ENCODE measurements around the gene KSR2. TPM values are rescaled to one million over a fixed set of nuclear protein-coding genes. Genes with fewer than 3 reads are reported as not detected.

Gene KSR2
- total RNA-seq, 4 donors from 2014 or later: 0.02 to 0.10 TPM; not detected in 2

GRCh38 chr12:117881517-117881916 lies 87.3 kb downstream of the KSR2 start:
- DNase-seq (no peak), ATAC-seq (no peak)
- intact Hi-C loops (cut with DNase I; ENCODE audit: low total_unique reads): no loop called here
- no peak overlapping the region for H3K4me3 ChIP-seq
- in situ Hi-C loops (cut with MboI; ENCODE audit: low sequenced_read_pairs in 4 of 4): no loop called here
- peaks cover 0 to 14% (median 8%) of the 10 kb centered on the region in 3 donors for H3K27me3 ChIP-seq
- TF ChIP-seq POLR2A (IDR thresholded peaks at IDR 0.05) (no peak), CTCF (IDR thresholded peaks at IDR 0.05 in 4 of 5, conservative IDR thresholded peaks at IDR 0.05 in 1 of 5) (no peak)
- no peaks in the 10 kb centered on the region for H3K4me1 ChIP-seq
- H3K27ac ChIP-seq: no peak overlapping the region
- no peaks in the 10 kb centered on the region for H3K9me3 ChIP-seq
- no peaks in the 10 kb centered on the region for H3K36me3 ChIP-seq

DNA sequence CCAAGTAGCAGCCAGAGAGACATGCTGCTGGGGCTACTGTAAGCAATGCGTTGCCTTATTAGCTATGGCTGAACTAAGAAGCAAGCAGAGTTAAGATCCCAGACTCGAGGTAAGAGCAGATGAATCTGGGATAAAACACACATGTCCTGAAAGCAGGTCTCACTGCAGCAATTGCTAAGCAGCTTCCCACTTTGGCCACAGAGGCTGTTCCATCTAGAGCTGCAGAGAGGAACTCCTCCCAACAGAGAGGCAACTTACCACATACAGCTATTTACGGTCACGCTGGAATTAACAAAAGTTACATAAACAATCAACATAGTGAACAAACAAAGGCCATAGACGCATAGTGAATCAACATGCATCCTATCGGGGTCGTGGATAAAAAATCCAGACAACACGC lies 90.2 kb downstream of the KSR2 start:
- peaks cover 0 to 20% (median 8%) of the 10 kb centered on the region in 3 donors for H3K27me3 ChIP-seq
- no peak overlapping the region for H3K4me3 ChIP-seq
- H3K9me3 ChIP-seq: no peaks in the 10 kb centered on the region
- ATAC-seq (no peak), DNase-seq (no peak)
- no peaks in the 10 kb centered on the region for H3K4me1 ChIP-seq
- H3K27ac ChIP-seq: no peak overlapping the region
- no peak for TF ChIP-seq CTCF (IDR thresholded peaks at IDR 0.05 in 4 of 5, conservative IDR thresholded peaks at IDR 0.05 in 1 of 5)
- no peak for TF ChIP-seq POLR2A (IDR thresholded peaks at IDR 0.05)
- intact Hi-C loops (cut with DNase I; ENCODE audit: low total_unique reads): no loop called here
- no peaks in the 10 kb centered on the region for H3K36me3 ChIP-seq
- in situ Hi-C loops (cut with MboI; ENCODE audit: low sequenced_read_pairs in 4 of 4): no loop called here

- H3K4me1 ChIP-seq: no peaks in the 10 kb centered on the region
- in situ Hi-C loops (cut with MboI; ENCODE audit: low sequenced_read_pairs in 4 of 4): no loop called here
- H3K27me3 ChIP-seq: peaks cover 0 to 20% (median 8%) of the 10 kb centered on the region in 3 donors
- TF ChIP-seq POLR2A (IDR thresholded peaks at IDR 0.05) (no peak), CTCF (IDR thresholded peaks at IDR 0.05 in 4 of 5, conservative IDR thresholded peaks at IDR 0.05 in 1 of 5) (no peak)
- no peaks in the 10 kb centered on the region for H3K9me3 ChIP-seq
- no peaks in the 10 kb centered on the region for H3K36me3 ChIP-seq
- no peak for ATAC-seq
- intact Hi-C loops (cut with DNase I; ENCODE audit: low total_unique reads): no loop called here
- no peak overlapping the region for H3K27ac ChIP-seq
- no peak for DNase-seq
- no peak overlapping the region for H3K4me3 ChIP-seq
These were observed 92.4 kb downstream of the KSR2 start for GRCh38 chr12:117876436-117876816.

GRCh38 chr12:117875744-117876435 lies 92.9 kb downstream of the KSR2 start:
- intact Hi-C loops (cut with DNase I; ENCODE audit: low total_unique reads) (no loop called here), in situ Hi-C loops (cut with MboI; ENCODE audit: low sequenced_read_pairs in 4 of 4) (no loop called here)
- TF ChIP-seq POLR2A (IDR thresholded peaks at IDR 0.05) (no peak), CTCF (IDR thresholded peaks at IDR 0.05 in 4 of 5, conservative IDR thresholded peaks at IDR 0.05 in 1 of 5) (no peak)
- no peak for DNase-seq
- H3K9me3 ChIP-seq: no peaks in the 10 kb centered on the region
- H3K4me3 ChIP-seq: no peak overlapping the region
- peaks cover 0 to 20% (median 8%) of the 10 kb centered on the region in 3 donors for H3K27me3 ChIP-seq
- H3K27ac ChIP-seq: no peak overlapping the region
- ATAC-seq: no peak
- H3K36me3 ChIP-seq: no peaks in the 10 kb centered on the region
- H3K4me1 ChIP-seq: no peaks in the 10 kb centered on the region

All from gastrocnemius medialis (tissue), 4 donors.